Endodermal cell (in vitro differentiated cells): ENCODE data around the gene IGF2BP1. TPM values are rescaled to one million over a fixed set of nuclear protein-coding genes. Genes with fewer than 3 reads are reported as not detected.

Experiments used
- DNase-seq: peaks from one replicate; pipeline ENCODE4 v3.0.0-alpha.2; 2017
- H3K27ac ChIP-seq: 2 replicates; pipeline ENCODE4 v1.5.1; 2013; ENCODE audit warnings: mild to moderate bottlenecking, low read depth, low read length, moderate library complexity
- H3K27me3 ChIP-seq: 2 replicates; pipeline ENCODE4 v1.6.1; 2013; ENCODE audit warnings: mild to moderate bottlenecking, low read length, moderate library complexity; ENCODE audit not compliant: insufficient read depth, control insufficient read depth, poor library complexity, severe bottlenecking
- H3K36me3 ChIP-seq: 2 replicates; pipeline ENCODE4 v1.7.0; 2013; ENCODE audit warnings: mild to moderate bottlenecking, low read length, moderate library complexity; ENCODE audit not compliant: control insufficient read depth, insufficient read depth
- H3K4me1 ChIP-seq: one replicate; pipeline ENCODE4 v1.7.0; 2013; ENCODE audit warnings: low read length; ENCODE audit not compliant: control insufficient read depth, insufficient read depth
- H3K4me3 ChIP-seq: 2 replicates; pipeline ENCODE4 v1.5.1; 2013; ENCODE audit warnings: mild to moderate bottlenecking, low read length, moderate library complexity
- H3K9ac ChIP-seq: 2 replicates; pipeline ENCODE4 v1.6.1; 2013; ENCODE audit warnings: mild to moderate bottlenecking, low read length, moderate library complexity; ENCODE audit not compliant: poor library complexity, severe bottlenecking; ENCODE audit errors: extremely low read depth
- H3K9me3 ChIP-seq: 2 replicates; pipeline ENCODE4 v1.6.1; 2013; ENCODE audit warnings: mild to moderate bottlenecking, low read length, moderate library complexity; ENCODE audit not compliant: control insufficient read depth
- H3K27ac Mint-ChIP-seq: 2 replicates; pipeline ENCODE4 v1.8.0; 2020; ENCODE audit warnings: mixed read lengths
- H3K27me3 Mint-ChIP-seq: 2 replicates; pipeline ENCODE4 v1.8.0; 2021; ENCODE audit warnings: mild to moderate bottlenecking, mixed read lengths; ENCODE audit not compliant: insufficient read depth
- H3K36me3 Mint-ChIP-seq: 2 replicates; pipeline ENCODE4 v1.8.0; 2020; ENCODE audit warnings: low read depth, mixed read lengths
- H3K4me1 Mint-ChIP-seq: 2 replicates; pipeline ENCODE4 v1.8.0; 2020; ENCODE audit warnings: mixed read lengths
- H3K4me3 Mint-ChIP-seq: 2 replicates; pipeline ENCODE4 v1.8.0; 2020; ENCODE audit warnings: mild to moderate bottlenecking, moderate library complexity, mixed read lengths
- H3K9me3 Mint-ChIP-seq: 2 replicates; pipeline ENCODE4 v1.8.0; 2020; ENCODE audit warnings: mild to moderate bottlenecking, mixed read lengths
- CTCF ChIP-seq: fragments of 200-600 bp; sonication (generic); conservative IDR thresholded peaks from 2 replicates; pipeline ENCODE4 v1.5.0; 2021; ENCODE audit warnings: antibody characterized with exemption, mild to moderate bottlenecking
- WGBS, 2 experiments: methylation state at CpG; one replicate each; pipeline versions ENCODE4 v1.1.5 to v1.1.7; 2013; ENCODE audit warnings: missing lambda C conversion rate in 2 of 2, mixed read lengths in 1 of 2; ENCODE audit not compliant: insufficient coverage in 1 of 2, insufficient read length in 1 of 2; 5-methylcytosine and 5-hydroxymethylcytosine counted together
- total RNA-seq, 2 donors: library from RNA; stranded (reverse); fragmentation: NEBNext Ultra II Directional in 1 of 2; extraction: Animal tissue kit (Norgen Biotek cat#: 25700) in 1 of 2; gene quantifications; 2 replicates in 1 of 2; 3 replicates in 1 of 2; pipeline ENCODE4 v1.2.1, GENCODE V29; 2021

The IGF2BP1 gene
- total RNA-seq, 2 donors from 2014 or later = 333 to 360 TPM

- Histone ChIP-seq H3K4me1 (peaks cover 5% of the 10 kb centered on the region), H3K9me3 (no peaks in the 10 kb centered on the region), H3K36me3 (no peaks in the 10 kb centered on the region), H3K9ac (no peak overlapping the region), H3K27ac (no peak overlapping the region), H3K27me3 (no peaks in the 10 kb centered on the region), H3K4me3 (no peak overlapping the region)
- Mint-ChIP-seq H3K27me3 (no peaks in the 10 kb centered on the region), H3K4me3 (no peak overlapping the region), H3K9me3 (no peaks in the 10 kb centered on the region), H3K4me1 (peaks cover 13% of the 10 kb centered on the region), H3K36me3 (no peaks in the 10 kb centered on the region), H3K27ac (no peak overlapping the region)
- DNase-seq = peak; percentile 78
- WGBS, 2 experiments = 83 to 100% methylated on average over 3 to 8 of the region's 8 CpGs
- TF ChIP-seq CTCF = no peak
Measured at GRCh38 chr17:49067163-49067562, 70.0 kb downstream of the IGF2BP1 start.

GRCh38 chr17:49069585-49070273 lies 72.5 kb downstream of the IGF2BP1 start:
- Histone ChIP-seq H3K9ac (no peak overlapping the region), H3K4me1 (peaks cover 5% of the 10 kb centered on the region), H3K4me3 (no peak overlapping the region), H3K27me3 (no peaks in the 10 kb centered on the region), H3K27ac (no peak overlapping the region), H3K9me3 (no peaks in the 10 kb centered on the region), H3K36me3 (no peaks in the 10 kb centered on the region)
- Mint-ChIP-seq H3K36me3 (no peaks in the 10 kb centered on the region), H3K4me3 (no peak overlapping the region), H3K4me1 (peaks cover 13% of the 10 kb centered on the region), H3K27ac (no peak overlapping the region), H3K9me3 (no peaks in the 10 kb centered on the region), H3K27me3 (no peaks in the 10 kb centered on the region)
- 94 to 100% methylated on average over 2 of the region's 2 CpGs for WGBS, 2 experiments
- DNase-seq = no peak
- TF ChIP-seq CTCF = no peak

GRCh38 chr17:49071106-49071505 lies 73.9 kb downstream of the IGF2BP1 start:
- H3K36me3 ChIP-seq = no peaks in the 10 kb centered on the region
- H3K9ac ChIP-seq = no peak overlapping the region
- Mint-ChIP-seq H3K36me3 (no peaks in the 10 kb centered on the region), H3K27me3 (peaks cover 2% of the 10 kb centered on the region), H3K27ac (no peak overlapping the region), H3K9me3 (no peaks in the 10 kb centered on the region), H3K4me1 (peaks cover 13% of the 10 kb centered on the region), H3K4me3 (no peak overlapping the region)
- 92 to 95% methylated on average over 1 of the region's 1 CpG for WGBS, 2 experiments
- no peaks in the 10 kb centered on the region for H3K27me3 ChIP-seq
- H3K27ac ChIP-seq = no peak overlapping the region
- no peaks in the 10 kb centered on the region for H3K9me3 ChIP-seq
- peaks cover 5% of the 10 kb centered on the region for H3K4me1 ChIP-seq
- no peak for DNase-seq
- no peak overlapping the region for H3K4me3 ChIP-seq
- no peak for TF ChIP-seq CTCF
